Natural killer cell (primary cell): ENCODE results near the gene FUCA2. TPM values are rescaled to one million over a fixed set of nuclear protein-coding genes. Genes with fewer than 3 reads are reported as not detected.

Experiments used
- ATAC-seq, 3 donors: fragments of 150-1000 bp in 2 of 3; fragments of 200-7000 bp in 1 of 3; cut with Tn5 transposase; 1 replicate in 1 of 3; 2 replicates in 2 of 3; pipeline ENCODE4 v1.10.0; 2021; ENCODE audit warnings: mild to moderate bottlenecking in 2 of 3, moderate library complexity in 2 of 3
- DNase-seq, 2 donors: peaks; one replicate each; pipeline versions ENCODE4 v3.0.0 to v3.0.0-alpha.2; 2013 to 2021; ENCODE audit warnings: mixed read lengths in 1 of 2
- H3K27ac ChIP-seq: one replicate; pipeline ENCODE4 v1.5.1; 2013; ENCODE audit warnings: mild to moderate bottlenecking, low read length
- H3K27me3 ChIP-seq: one replicate; pipeline ENCODE4 v1.6.1; 2013; ENCODE audit warnings: low read length; ENCODE audit not compliant: control insufficient read depth, insufficient read depth
- H3K36me3 ChIP-seq: one replicate; pipeline ENCODE4 v1.6.1; 2013; ENCODE audit warnings: low read length; ENCODE audit not compliant: control insufficient read depth, insufficient read depth
- H3K4me1 ChIP-seq: one replicate; pipeline ENCODE4 v1.6.1; 2013; ENCODE audit warnings: low read length; ENCODE audit not compliant: control insufficient read depth, insufficient read depth
- H3K4me3 ChIP-seq: one replicate; pipeline ENCODE4 v1.5.1; 2013; ENCODE audit warnings: low read length
- H3K9me3 ChIP-seq: one replicate; pipeline ENCODE4 v1.6.1; 2013; ENCODE audit warnings: low read length; ENCODE audit not compliant: control insufficient read depth, insufficient read depth
- H3K27ac Mint-ChIP-seq, 2 donors: one replicate each; pipeline ENCODE4 v1.8.0; 2022; ENCODE audit warnings: mild to moderate bottlenecking in 2 of 2, mixed read lengths in 2 of 2, moderate library complexity in 1 of 2
- H3K27me3 Mint-ChIP-seq, 2 donors: one replicate each; pipeline ENCODE4 v1.8.0; 2022; ENCODE audit warnings: low read depth in 2 of 2, mixed read lengths in 2 of 2
- H3K36me3 Mint-ChIP-seq: one replicate; pipeline ENCODE4 v1.8.0; 2022; ENCODE audit warnings: mixed read lengths
- H3K4me1 Mint-ChIP-seq, 2 donors: one replicate each; pipeline ENCODE4 v1.8.0; 2022; ENCODE audit warnings: mixed read lengths in 2 of 2
- H3K4me3 Mint-ChIP-seq: one replicate; pipeline ENCODE4 v1.8.0; 2022; ENCODE audit warnings: mild to moderate bottlenecking, moderate library complexity, mixed read lengths
- H3K9me3 Mint-ChIP-seq, 2 donors: one replicate each; pipeline ENCODE4 v1.8.0; 2022; ENCODE audit warnings: mixed read lengths in 2 of 2
- CTCF ChIP-seq: fragments of 200-600 bp; IDR thresholded peaks from one replicate; pipeline ENCODE4 v1.8.0; 2022; ENCODE audit warnings: antibody characterized with exemption
- WGBS: methylation state at CpG from one replicate; pipeline ENCODE4 v1.1.7; 2013; ENCODE audit warnings: missing lambda C conversion rate; ENCODE audit not compliant: insufficient coverage; 5-methylcytosine and 5-hydroxymethylcytosine counted together
- intact Hi-C: fragments of 100-400 bp; cut with micrococcal nuclease; formaldehyde crosslinking; loops from one replicate; pipeline ENCODE4 v1.14.2; 2022
- total RNA-seq, 4 donors: library from RNA; stranded (reverse); fragments of 120-200 nt in 1 of 4; gene quantifications; one replicate each; pipeline versions ENCODE4 v1.2.3 to v1.2.4, GENCODE V29; 2013 to 2022

Gene FUCA2
- total RNA-seq, 3 donors from 2014 or later (not counting 1 experiment from before 2014, with no cell fraction given) = 10.5 to 15.5 (median 13.0) TPM

DNA sequence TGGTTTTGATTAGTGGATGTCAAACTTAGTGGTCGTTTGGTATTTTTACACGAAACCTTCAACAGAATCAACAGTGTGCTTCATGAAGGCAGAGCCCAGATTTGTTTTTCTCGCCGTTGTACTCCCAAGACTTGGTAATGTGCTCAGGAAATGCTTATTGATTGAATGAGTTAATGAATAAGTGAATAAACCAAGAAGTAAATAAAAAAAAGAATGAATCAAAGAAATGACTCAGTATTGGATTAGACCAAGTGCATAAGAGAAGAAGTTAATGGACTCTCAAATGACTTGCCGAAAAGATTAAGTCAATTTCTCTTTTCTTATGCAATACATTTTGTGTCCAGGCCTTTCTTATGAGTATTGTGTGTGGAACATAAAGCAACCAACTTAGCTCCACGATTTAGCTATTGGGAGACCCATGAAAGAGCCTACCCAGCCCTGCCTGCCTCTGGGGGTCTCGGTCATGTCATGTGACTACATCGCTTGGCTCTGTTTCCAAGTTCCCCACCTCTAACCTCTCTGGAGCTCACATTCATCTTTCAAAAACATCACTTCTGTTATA is 10.6 kb upstream of the FUCA2 start:
- Mint-ChIP-seq H3K4me3 (no peak overlapping the region), H3K36me3 (no peaks in the 10 kb centered on the region), H3K4me1 (no peaks in the 10 kb centered on the region), H3K9me3 (no peaks in the 10 kb centered on the region), H3K27ac (no peak overlapping the region), H3K27me3 (peaks cover 0 to 2% of the 10 kb centered on the region in 2 donors)
- no peak overlapping the region for H3K27ac ChIP-seq
- no peak for TF ChIP-seq CTCF
- no peaks in the 10 kb centered on the region for H3K4me1 ChIP-seq
- DNase-seq = no peak
- intact Hi-C loops = no loop called here
- 94% methylated on average over 7 of the region's 8 CpGs for WGBS
- H3K36me3 ChIP-seq = no peaks in the 10 kb centered on the region
- no peak overlapping the region for H3K4me3 ChIP-seq
- no peak for ATAC-seq
- H3K9me3 ChIP-seq = no peaks in the 10 kb centered on the region
- H3K27me3 ChIP-seq = no peaks in the 10 kb centered on the region

DNA sequence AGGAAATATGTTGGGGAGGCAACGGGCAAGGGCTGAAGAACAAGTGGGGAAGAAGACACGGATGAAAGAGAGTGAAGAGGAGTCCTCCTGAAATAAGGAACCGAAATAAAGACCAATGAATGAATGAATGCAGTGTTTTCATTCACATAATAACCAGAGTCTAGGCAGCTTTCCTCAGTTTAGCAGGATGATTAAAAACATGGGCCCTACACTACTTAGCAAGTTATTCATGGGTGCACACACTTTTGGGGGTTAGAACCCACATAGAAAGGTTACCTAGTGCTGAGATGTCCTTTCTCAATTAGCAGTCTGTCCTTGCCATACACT is 5.9 kb upstream of the FUCA2 start:
- no peak for TF ChIP-seq CTCF
- Mint-ChIP-seq H3K4me3 (no peak overlapping the region), H3K36me3 (no peaks in the 10 kb centered on the region), H3K27ac (no peak overlapping the region), H3K9me3 (no peaks in the 10 kb centered on the region), H3K27me3 (peaks cover 5 to 9% of the 10 kb centered on the region in 2 donors), H3K4me1 (peaks cover 0 to 11% of the 10 kb centered on the region in 2 donors)
- Histone ChIP-seq H3K27ac (no peak overlapping the region), H3K36me3 (no peaks in the 10 kb centered on the region), H3K27me3 (no peaks in the 10 kb centered on the region), H3K9me3 (no peaks in the 10 kb centered on the region), H3K4me3 (no peak overlapping the region), H3K4me1 (no peaks in the 10 kb centered on the region)
- no peak for DNase-seq
- 84% methylated on average over 3 of the region's 3 CpGs for WGBS
- no peak for ATAC-seq
- intact Hi-C loops = loop anchor here (10.0 kb wide), 1 partner anchor 497 kb away; no protein-coding TSS in a partner anchor

- ATAC-seq = no peak
- no peaks in the 10 kb centered on the region for H3K36me3 Mint-ChIP-seq
- no peaks in the 10 kb centered on the region for H3K36me3 ChIP-seq
- peaks cover 0 to 11% of the 10 kb centered on the region in 2 donors for H3K4me1 Mint-ChIP-seq
- H3K9me3 Mint-ChIP-seq = no peaks in the 10 kb centered on the region
- no peaks in the 10 kb centered on the region for H3K9me3 ChIP-seq
- no peak for TF ChIP-seq CTCF
- H3K4me3 ChIP-seq = no peak overlapping the region
- intact Hi-C loops = loop anchor here (10.0 kb wide), 1 partner anchor 498 kb away; no protein-coding TSS in a partner anchor
- DNase-seq = no peak
- H3K4me3 Mint-ChIP-seq = no peak overlapping the region
- H3K27ac ChIP-seq = no peak overlapping the region
- WGBS = 85% methylated on average over 1 of the region's 2 CpGs
- no peaks in the 10 kb centered on the region for H3K27me3 ChIP-seq
- peak overlapping the region in 1 of 2 donors; percentile 1 for H3K27ac Mint-ChIP-seq
- H3K4me1 ChIP-seq = peaks cover 2% of the 10 kb centered on the region
- peaks cover 5 to 9% of the 10 kb centered on the region in 2 donors for H3K27me3 Mint-ChIP-seq
These were observed 5.3 kb upstream of the FUCA2 start for GRCh38 chr6:143516690-143517446.
